HG03442 (cell line): Measurements from ENCODE around the gene TAF6.

Experiments
- ATAC-seq: cut with Tn5 transposase; IDR thresholded peaks from one replicate; pipeline ENCODE4 v1.9.1; 2021; ENCODE audit warnings: mild to moderate bottlenecking, moderate library complexity; ENCODE audit not compliant: unreplicated experiment

Gene TAF6

DNA sequence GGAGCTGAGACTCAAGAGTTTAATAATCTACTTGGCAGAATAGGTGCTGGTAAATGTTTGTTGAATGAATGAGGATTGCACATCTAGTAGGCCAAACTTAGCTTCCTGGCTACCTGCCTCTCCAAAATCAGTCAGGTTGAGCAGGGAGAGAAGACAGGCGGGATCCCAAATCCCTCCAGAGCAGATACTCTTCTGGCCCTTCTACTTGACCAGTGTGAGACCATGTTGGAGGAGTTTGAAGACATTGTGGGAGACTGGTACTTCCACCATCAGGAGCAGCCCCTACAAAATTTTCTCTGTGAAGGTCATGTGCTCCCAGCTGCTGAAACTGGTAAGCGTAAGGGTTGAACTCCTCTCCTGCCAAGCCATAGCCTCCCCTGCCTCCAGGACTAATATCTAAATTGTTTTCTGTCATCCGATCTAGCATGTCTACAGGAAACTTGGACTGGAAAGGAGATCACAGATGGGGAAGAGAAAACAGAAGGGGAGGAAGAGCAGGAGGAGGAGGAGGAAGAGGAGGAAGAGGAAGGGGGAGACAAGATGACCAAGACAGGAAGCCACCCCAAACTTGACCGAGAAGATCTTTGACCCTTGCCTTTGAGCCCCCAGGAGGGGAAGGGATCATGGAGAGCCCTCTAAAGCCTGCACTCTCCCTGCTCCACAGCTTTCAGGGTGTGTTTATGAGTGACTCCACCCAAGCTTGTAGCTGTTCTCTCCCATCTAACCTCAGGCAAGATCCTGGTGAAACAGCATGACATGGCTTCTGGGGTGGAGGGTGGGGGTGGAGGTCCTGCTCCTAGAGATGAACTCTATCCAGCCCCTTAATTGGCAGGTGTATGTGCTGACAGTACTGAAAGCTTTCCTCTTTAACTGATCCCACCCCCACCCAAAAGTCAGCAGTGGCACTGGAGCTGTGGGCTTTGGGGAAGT, 5.4 kb upstream of the TAF6 start:
- no peak for ATAC-seq

DNA sequence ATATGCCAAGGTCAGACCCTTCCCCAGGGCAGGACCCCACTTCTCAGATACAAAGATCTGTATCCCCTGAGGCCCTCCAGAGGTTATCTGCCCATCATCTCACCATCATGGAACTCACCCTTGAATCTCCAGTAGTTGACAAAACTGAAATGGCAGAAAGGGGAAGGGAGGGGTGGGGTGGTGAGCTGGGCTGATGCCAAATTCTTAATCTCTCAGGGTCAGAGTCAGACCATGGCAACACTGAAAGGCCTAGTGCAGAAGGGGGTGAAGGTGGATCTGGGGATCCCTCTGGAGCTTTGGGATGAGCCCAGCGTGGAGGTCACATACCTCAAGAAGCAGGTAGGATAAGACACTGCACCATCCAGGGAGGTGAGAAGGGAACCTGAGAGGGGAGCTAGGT, 3.4 kb upstream of the TAF6 start:
- no peak for ATAC-seq

- no peak for ATAC-seq
These were observed 2.9 kb upstream of the TAF6 start for GRCh38 chr7:100122067-100122466.

DNA sequence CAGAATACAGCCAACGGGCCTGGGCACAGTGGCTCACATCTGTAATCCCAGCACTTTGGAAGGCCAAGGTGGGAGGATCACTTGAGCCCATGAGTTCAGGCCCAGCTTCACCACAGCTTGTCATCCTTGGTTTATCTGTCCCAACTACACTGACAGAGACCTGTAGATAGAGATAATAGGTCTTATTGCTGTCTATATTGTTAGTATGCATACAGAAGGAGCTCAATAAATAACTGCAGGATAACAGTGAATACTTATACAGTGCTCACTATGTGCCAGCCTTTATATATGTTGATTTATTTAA, 1.5 kb upstream of the TAF6 start:
- no peak for ATAC-seq

DNA sequence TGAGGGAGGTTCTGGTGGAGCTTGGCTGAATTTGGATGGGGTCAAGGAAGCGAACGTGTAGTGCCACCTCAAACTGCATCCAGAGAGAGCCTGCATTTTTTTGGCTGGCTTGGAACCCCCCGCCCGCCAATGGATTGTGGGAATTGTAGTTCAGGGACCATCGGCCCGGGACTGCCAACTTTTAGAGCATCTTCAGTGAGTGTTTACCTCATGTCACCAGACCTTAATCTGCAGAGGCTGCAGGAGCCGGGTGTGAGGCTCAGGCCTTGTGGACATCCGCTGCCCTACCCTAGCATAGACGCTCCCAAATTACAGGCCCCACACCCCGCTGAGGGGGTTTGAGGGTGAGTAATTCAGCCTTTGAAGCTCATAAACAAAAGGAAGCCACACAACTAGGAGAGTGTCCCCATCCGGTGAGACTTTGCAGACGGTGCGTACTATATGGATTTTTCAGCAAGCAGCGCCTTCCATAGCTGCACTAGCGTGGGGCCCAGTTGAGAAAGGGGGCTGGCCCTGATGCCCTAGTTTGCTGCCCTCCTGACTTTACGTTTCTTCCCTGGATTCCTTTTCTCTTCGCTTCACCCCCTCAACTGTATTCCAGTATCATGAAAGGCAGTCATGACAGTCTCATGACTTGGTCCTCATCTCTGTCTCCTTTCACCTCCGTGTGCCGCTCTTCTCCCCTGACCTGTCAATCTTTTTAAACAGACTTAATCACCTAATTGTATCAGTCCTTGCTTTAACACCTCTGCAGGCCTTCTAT, 993 bp upstream of the TAF6 start:
- peak; percentile 22 for ATAC-seq

GRCh38 chr7:100118388-100119071, 628 bp downstream of the TAF6 start:
- no peak for ATAC-seq

DNA sequence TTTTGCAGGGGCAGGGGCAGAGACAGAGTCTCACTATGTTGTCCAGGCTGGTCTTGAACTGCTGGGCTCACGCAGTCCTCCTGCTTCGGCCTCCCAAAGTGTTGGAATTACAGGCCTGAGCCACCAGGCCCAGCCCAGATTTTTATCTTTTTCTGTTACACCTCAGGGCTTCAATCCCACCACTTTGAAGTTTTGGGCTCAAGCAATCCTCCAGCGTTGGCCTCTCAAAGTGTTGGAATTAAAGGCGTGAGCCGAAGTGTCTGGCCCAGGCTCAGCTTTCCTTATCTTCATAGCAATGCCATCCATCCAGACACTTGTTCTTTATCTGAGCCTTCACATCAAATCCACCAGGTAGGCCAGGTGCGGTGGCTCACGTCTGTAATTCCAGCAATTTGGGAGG, 4.1 kb downstream of the TAF6 start:
- no peak for ATAC-seq

- no peak for ATAC-seq
These were observed 7.2 kb downstream of the TAF6 start for GRCh38 chr7:100111914-100112313.

- ATAC-seq: no peak
These were observed 8.0 kb downstream of the TAF6 start for GRCh38 chr7:100111156-100111555.

DNA sequence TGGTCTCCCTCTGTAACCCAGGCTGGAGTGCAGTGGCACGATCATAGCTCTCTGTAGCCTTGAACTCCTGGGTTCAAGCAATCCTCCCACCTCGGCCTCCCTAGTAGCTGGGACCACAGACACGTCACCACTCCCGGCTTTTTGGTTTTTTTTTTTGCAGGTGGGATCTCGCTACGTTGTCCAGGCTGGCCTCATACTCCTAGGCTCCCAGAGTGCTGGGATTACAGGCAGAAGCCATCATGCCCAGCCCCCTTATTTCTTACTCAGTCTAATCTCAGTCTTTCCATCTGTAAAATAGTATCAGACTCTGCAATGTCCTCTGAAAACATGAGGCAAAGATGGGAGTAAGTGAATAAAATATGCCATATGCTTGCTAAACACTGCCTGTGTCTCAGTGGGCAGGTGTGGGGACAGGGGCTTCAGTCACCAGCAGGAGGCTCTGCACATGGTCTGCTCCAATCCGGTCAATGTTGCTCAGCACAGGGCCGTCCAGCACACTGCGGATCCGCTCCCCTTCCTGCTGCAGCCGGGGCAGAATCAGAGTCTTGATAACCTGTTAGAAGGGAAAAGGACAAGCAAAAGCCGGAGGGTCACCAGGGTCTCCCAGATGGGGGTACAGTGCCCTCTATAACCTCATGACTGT, 9.5 kb downstream of the TAF6 start:
- ATAC-seq: no peak

GRCh38 chr7:100107890-100108289, 11.3 kb downstream of the TAF6 start:
- no peak for ATAC-seq

DNA sequence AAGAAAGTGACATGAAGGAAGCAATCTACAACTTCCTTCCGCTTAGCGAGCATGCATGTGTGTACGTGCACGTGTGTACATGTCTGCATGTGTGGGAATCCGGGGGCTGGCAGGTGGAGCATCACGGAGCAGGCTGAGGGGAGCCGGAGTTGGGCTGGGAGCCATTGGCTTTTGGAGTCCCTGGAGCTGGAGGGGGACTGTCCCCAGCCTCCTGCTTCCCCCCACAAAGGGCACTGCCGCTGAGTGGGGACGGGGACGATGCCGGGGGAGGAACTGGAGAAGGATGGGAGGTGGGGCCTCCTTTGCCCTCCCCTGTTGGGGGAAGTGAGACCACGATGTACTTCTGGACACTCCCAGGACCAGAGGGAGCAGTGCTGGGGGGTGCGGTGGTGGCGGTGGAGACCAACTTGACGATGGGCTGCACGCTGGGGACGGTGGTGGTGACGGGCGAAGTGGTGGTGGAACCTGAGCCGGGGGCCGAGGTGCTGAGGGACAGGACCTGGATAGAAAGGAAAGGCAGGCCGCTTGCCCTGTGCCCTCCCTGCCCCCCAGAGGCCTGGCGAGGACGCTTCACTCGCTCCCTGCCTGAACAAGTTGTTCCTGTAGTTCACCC, 11.9 kb downstream of the TAF6 start:
- ATAC-seq: no peak

DNA sequence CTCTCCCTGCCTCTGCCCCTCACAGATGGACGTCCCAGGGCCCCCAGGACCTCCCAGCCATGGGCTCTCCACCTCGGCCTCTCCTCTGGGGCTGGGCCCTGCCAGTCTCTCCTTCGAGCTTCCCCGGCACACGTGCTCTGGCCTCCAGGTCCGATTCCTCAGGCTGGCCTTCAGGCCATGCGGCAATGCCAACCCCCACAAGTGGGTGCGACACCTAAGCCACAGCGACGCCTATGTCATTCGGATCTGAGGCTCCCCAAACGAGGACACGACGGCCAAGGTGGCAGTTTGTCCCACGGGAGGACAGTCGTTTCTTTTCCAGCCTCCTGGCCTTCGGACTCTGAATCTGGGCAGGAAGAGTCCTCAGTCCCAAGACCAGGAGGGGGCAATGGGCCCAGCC, 12.5 kb downstream of the TAF6 start:
- no peak for ATAC-seq

DNA sequence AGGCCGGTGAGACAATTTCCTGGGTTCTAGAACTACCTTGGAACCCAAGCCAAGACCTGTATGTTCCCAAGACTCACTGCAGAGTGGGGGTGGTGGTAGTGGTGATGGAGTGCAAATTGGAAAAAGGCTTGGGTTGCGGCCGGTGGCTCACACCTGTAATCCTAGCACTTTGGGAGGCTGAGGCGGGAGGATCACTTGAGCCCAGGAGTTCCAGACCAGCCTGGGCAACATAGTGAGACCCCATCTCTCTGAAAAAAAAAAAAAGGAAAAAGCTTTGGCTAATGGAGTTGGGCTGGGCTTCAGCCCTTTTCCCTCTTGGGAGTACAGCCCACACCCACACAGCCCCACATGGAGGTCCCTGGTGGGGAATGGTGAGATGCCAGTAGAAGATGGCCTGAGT, 13.6 kb downstream of the TAF6 start:
- ATAC-seq: no peak

DNA sequence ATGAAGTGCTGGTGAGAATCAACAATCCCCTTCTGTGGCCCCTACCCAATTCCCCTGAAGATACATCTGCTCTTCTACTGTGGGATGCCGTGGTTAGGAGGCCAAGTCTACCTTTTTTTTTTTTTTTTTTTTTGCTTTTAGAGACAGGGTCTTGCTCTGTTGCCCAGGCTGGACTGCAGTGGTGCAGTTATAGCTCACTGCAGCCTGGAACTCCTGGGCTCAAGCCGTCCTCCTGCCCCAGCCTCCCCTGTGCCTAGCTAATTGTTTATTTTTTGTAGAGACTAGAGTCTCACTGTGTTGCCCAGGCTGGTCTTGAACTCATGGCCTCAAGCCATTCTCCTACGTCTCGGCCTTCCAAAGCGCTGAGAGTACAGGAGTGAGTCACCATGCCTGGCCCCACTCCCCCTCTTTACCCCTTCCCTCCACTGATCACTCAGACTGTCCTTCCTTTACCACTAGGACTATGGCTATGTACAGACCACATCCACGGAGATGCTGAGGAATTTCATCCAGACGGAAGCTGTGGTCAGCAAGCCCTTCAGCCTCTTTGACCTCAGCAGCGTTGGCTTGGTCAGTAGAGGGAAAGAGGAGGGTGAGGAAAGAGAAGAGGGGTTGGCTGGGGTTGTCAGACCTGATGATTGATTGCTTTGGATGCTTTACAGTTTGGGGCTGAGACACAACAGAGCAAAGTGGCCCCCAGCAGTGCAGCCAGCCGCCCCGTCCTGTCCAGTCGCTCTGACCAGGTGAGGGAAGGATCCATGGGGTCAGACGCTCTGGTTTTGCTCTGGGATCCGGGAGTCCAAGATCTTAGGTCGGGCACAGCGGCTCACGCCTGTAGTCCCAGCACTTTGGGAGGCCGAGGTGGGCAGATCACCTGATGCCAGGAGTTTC, 16.0 kb downstream of the TAF6 start:
- no peak for ATAC-seq

GRCh38 chr7:100101016-100101862, 17.9 kb downstream of the TAF6 start, which contains the start of the genes AP4M1 and MCM7:
AP4M1 (plus strand) TSS chr7:100101643; CDS start chr7:100101715, 72 bp downstream.
MCM7 (minus strand) TSS chr7:100101397; CDS start chr7:100101294, 103 bp downstream.
- ATAC-seq: peak; percentile 78

DNA sequence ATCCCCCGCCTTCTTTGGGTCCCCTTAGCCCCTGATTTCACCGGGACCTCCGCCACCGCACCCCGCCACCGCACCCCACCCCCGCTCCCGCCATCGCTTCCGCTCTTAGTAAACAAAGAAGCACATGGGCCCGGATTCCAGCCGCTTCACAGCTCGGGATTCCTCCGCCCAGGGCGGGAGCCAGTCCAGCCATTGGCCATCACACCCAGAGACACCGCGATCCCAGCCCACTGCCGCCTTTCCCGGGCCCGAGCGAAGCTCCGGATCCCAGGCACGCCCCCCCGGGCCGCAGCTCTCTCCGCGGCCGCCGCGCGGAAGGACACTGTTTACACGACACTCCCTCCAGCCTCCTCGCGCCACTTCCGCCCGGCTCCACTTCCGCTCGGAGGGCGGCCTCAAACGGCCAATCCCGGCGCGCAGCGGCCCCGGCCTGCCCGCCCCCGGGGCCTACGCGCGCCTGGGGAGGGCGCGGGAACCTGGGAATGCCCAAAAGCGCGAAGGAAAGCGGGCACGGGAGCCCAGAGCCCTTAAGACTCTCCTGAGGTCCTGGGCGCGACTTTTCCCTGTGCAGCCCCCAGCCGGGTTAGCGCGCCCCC, 18.6 kb downstream of the TAF6 start:
- peak; percentile 61 for ATAC-seq

DNA sequence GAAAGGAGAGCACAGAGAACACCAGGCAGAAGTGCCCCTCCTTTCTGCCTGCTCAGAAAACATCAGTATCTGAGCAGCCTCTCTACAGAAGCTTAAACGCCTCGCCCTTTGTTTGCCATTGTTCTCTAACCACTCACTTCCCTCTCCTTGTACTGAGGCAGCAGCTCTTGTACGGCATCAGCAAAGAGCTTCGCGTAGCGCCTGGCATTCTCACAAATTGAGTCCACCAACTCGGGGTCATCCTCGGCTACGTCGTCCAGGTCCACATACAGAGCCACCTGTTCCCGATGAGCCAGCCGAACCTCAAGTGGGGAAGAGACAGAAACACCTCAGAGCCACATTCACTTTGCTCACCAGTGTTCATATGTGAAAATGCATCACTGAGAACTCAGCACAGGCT, 19.7 kb downstream of the TAF6 start:
- no peak for ATAC-seq
